H1 (cell line): ENCODE data around the gene PDIA2.

Source experiments
- BRCA1 ChIP-seq: IDR thresholded peaks from 2 replicates; pipeline ENCODE4 v1.6.1; 2012; ENCODE audit warnings: low read depth, low read length, improper control_type of control experiment
- CTCF ChIP-seq, 3 experiments: IDR thresholded peaks; 1 replicate in 2 of 3; 2 replicates in 1 of 3; pipeline versions ENCODE4 v1.5.1 to v1.6.1; 2011; ENCODE audit warnings: low read length in 3 of 3, mild to moderate bottlenecking in 3 of 3, inconsistent platforms in 2 of 3, low read depth in 1 of 3, moderate library complexity in 1 of 3; ENCODE audit not compliant: insufficient read depth in 1 of 3; ENCODE audit errors: control extremely low read depth in 1 of 3
- EZH2 ChIP-seq: fragments of 200-600 bp; sonication (generic); IDR thresholded peaks from 2 replicates; pipeline ENCODE4 v1.7.1; 2012; ENCODE audit warnings: low read depth, mild to moderate bottlenecking, moderate library complexity, low read length, inconsistent platforms; ENCODE audit not compliant: severe bottlenecking
- GABPA ChIP-seq: IDR thresholded peaks from 2 replicates; pipeline ENCODE4 v1.6.1; 2011; ENCODE audit warnings: mild to moderate bottlenecking, low read length, moderate library complexity, borderline replicate concordance; ENCODE audit not compliant: insufficient read depth
- JUN ChIP-seq: IDR thresholded peaks from 2 replicates; pipeline ENCODE4 v1.6.1; 2011; ENCODE audit warnings: low read depth, mild to moderate bottlenecking, improper control_type of control experiment, low read length
- MAFK ChIP-seq: IDR thresholded peaks from 2 replicates; pipeline ENCODE4 v1.6.1; 2012; ENCODE audit warnings: low read depth, mild to moderate bottlenecking, improper control_type of control experiment, low read length
- MAX ChIP-seq: IDR thresholded peaks from 2 replicates; pipeline ENCODE4 v1.6.1; 2012; ENCODE audit warnings: inconsistent platforms
- POLR2A ChIP-seq, 2 experiments: IDR thresholded peaks; 1 replicate in 1 of 2; 2 replicates in 1 of 2; pipeline ENCODE4 v1.6.1; 2011; ENCODE audit warnings: low read depth in 2 of 2, low read length in 2 of 2, mild to moderate bottlenecking in 2 of 2; ENCODE audit errors: control extremely low read depth in 1 of 2
- POLR2AphosphoS5 ChIP-seq: IDR thresholded peaks from 2 replicates; pipeline ENCODE4 v1.6.1; 2011; ENCODE audit warnings: low read depth, low read length
- RAD21 ChIP-seq, 2 experiments: IDR thresholded peaks in 1 of 2; conservative IDR thresholded peaks in 1 of 2; 2 replicates each; pipeline ENCODE4 v1.6.1; 2011; ENCODE audit warnings: low read depth in 2 of 2, low read length in 2 of 2, improper control_type of control experiment in 1 of 2, inconsistent platforms in 1 of 2, mild to moderate bottlenecking in 1 of 2, moderate library complexity in 1 of 2
- RBBP5 ChIP-seq: IDR thresholded peaks from 2 replicates; pipeline ENCODE4 v1.7.1; 2012; ENCODE audit warnings: low read depth, mild to moderate bottlenecking, inconsistent platforms, low read length, moderate library complexity, borderline replicate concordance
- SIX5 ChIP-seq: IDR thresholded peaks from 2 replicates; pipeline ENCODE4 v1.6.1; 2011; ENCODE audit warnings: mild to moderate bottlenecking, low read depth, low read length
- SUZ12 ChIP-seq: fragments of 200-600 bp; sonication (generic); IDR thresholded peaks from 2 replicates; pipeline ENCODE4 v1.6.1; 2012; ENCODE audit warnings: mild to moderate bottlenecking, inconsistent platforms, low read length, moderate library complexity, mixed read lengths
- ZNF274 ChIP-seq: IDR thresholded peaks from 2 replicates; pipeline ENCODE4 v1.7.0; 2012; ENCODE audit warnings: low read length, borderline replicate concordance; ENCODE audit errors: extremely low read depth

- TF ChIP-seq EZH2 (no peak), POLR2AphosphoS5 (no peak), POLR2A (IDR thresholded peaks at IDR 0.05; ENCODE audit: control extremely low read depth in 1 of 2, low read depth in 2 of 2, low read length in 2 of 2) (no peak), CTCF (IDR thresholded peaks at IDR 0.05; ENCODE audit: control extremely low read depth in 1 of 3, insufficient read depth in 1 of 3, low read depth in 1 of 3, low read length in 3 of 3) (no peak), JUN (no peak), MAFK (no peak), SUZ12 (no peak), BRCA1 (no peak), GABPA (no peak), ZNF274 (no peak), MAX (no peak), SIX5 (no peak), RBBP5 (no peak), RAD21 (IDR thresholded peaks at IDR 0.05 in 1 of 2, conservative IDR thresholded peaks at IDR 0.05 in 1 of 2; ENCODE audit: low read depth in 2 of 2, low read length in 2 of 2) (no peak)
Observed at GRCh38 chr16:262121-262745, 20.7 kb upstream of the PDIA2 start.
